Myocyte (in vitro differentiated cells): ENCODE data around the gene ITIH2. TPM values are rescaled to one million over a fixed set of nuclear protein-coding genes. Genes with fewer than 3 reads are reported as not detected.
"Not testable (repeated sequence)": the region's sequence is repeated elsewhere in the genome, so short reads cannot be mapped to it uniquely, and the experiment has no call there.

ENCODE experiments used
- DNase-seq: peaks from one replicate; pipeline ENCODE4 v3.0.0-alpha.2; 2012; ENCODE audit warnings: low read depth
- total RNA-seq: library from RNA; depleted of rRNA; stranded (reverse); fragments of >200 nt; gene quantifications from 2 replicates; pipeline ENCODE4 v1.2.3, GENCODE V29; 2014

ITIH2 gene
- total RNA-seq, 1 donor from 2014 or later = not detected

DNA sequence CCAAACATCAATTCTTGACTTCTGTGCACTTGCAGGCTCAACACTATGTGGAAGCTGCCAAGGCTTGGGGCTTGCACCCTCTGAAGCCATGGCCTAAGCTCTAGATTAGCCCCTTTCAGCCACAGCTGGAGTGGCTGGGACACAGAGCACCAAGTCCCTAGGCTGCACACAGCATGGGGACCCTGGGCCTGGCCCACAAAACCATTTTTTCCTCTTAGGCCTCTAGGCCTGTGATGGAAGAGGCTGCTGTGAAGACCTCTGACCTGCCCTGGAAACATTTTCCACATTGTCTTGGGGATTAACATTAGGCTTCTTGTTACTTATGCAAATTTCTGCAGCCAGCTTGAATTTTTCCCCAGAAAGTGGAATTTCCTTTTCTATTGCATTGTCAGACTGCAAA is 10.7 kb upstream of the ITIH2 start:
- not testable (repeated sequence) for DNase-seq

DNA sequence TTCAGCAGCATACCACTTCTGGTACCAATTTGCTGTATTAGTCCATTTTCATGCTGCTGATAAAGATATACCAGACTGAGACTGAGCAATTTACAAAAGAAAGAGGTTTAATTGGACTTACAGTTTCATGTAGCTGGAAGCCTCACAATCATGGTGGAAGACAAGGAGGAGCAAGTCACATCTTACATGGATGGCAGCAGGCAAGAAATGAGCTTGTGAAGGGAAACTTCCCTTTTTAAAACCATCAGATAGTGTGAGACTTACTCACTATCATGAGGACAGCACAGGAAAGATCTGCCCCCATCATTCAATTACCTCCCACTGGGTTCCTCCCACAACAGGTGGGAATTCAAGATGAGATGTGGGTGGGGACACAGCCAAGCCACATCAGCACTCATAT is 9.9 kb upstream of the ITIH2 start:
- DNase-seq = not testable (repeated sequence)

DNA sequence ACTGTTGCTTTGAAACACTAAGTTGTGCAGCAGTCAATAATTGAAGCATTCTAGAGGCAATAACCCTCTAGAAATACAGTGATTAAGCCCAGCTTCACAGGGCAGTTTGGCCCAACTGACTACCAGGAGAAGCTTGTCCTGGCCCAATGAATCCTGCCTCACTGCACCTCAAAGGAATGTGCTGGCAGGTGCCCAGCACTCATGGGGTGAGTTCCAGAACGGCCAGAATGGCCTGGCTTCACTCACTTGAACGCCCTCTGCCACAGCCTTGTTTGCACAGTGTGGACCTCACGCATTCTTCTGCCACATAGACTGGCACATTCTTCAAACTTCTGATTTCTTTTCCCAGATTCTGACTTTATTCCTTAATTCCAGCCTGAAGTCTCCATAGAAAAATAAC is 6.6 kb upstream of the ITIH2 start:
- no peak for DNase-seq

DNA sequence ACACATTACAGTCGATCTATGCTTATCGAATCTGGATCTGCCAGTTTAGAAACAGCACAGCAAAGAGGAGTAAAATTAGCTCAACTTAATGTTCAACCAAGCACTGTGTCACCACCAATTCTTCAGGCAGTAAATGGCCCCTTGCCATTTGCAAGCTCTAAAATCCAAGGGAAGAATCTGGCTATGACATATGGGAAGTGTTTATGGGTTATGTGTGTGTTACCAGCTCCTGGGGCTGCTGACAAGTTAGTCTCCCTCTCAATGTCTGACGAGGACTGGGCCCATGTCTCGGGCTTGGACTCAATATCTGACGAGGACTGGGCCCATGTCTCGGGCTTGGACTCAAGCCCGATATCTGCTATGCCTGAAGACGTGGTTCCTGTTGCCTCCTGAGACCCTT is 5.7 kb upstream of the ITIH2 start:
- no peak for DNase-seq

DNA sequence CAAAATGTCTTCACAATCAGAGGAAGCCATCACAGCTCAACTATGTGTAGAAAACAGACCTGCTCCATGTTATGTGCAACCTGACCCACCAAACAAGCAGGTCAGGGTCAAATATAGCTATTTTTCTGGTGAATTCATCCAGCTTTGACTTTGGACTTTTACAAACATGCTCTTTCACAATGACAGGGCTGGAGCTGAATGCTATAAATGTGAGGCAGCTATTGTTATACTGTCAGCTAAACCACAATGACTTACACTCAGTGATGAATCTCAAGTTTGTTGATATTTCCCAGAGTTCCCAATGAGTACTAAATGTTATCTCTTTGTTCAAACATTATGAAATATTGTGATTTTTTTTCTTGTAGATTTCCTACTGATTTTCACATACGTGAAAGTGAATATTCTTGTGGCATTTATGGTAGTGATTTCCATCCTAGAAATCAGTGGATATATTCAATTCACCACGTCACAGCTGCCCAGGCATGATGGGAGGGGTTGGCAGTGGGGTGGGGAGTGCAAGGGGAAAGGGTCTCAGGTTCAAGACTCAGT is 2.5 kb upstream of the ITIH2 start:
- DNase-seq = no peak

DNA sequence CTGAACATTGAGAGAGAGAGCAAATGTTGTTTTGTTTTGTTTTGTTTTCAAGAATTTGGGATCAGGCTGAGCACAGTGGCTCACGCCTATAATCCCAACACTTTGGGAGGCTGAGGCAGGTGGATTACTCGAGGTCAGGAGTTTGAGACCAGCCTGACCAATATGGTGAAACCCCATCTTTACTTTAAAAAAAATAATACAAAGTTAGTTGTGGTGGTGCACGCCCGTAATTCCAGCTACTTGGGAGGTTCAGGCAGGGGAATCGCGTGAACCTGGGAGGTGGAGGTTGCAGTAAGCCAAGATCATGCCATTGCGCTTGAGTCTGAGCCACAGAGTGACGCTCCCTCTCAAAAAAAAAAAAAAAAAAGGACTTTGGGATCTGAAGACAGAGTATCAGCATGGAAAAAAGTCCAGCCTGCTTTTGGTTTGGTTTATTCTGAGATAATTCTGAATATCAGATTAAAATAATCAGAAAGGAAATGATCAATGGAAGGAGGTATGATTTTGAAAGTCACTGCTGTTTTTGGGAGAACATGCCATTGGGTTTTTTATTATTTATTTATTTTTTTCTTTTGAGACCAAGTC is 1.9 kb upstream of the ITIH2 start:
- DNase-seq = no peak

DNA sequence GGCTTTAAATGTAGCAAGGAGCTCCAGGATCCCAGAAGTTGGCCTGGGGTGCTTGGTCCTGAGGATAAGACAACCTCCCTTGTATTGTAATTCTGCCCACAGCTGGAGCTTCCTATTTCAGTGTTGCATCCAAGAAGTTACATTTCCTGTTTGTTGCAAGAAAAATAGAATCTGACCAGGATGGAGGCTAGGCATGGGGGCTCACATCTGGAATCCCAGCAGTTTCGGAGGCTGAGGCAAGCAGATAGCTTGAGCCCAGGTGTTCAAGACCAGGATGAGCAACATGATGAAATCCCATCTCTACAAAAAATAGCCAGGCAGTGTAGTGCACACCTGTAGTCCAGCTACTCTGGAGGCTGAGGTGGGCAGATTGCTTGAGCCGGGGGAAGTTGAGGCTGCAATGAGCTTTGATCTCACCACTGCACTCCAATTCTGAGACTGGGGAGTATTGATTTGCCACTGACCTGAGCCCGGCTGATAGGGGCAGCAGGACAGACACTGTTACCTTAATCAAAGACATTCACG is 766 bp upstream of the ITIH2 start:
- DNase-seq = no peak

DNA sequence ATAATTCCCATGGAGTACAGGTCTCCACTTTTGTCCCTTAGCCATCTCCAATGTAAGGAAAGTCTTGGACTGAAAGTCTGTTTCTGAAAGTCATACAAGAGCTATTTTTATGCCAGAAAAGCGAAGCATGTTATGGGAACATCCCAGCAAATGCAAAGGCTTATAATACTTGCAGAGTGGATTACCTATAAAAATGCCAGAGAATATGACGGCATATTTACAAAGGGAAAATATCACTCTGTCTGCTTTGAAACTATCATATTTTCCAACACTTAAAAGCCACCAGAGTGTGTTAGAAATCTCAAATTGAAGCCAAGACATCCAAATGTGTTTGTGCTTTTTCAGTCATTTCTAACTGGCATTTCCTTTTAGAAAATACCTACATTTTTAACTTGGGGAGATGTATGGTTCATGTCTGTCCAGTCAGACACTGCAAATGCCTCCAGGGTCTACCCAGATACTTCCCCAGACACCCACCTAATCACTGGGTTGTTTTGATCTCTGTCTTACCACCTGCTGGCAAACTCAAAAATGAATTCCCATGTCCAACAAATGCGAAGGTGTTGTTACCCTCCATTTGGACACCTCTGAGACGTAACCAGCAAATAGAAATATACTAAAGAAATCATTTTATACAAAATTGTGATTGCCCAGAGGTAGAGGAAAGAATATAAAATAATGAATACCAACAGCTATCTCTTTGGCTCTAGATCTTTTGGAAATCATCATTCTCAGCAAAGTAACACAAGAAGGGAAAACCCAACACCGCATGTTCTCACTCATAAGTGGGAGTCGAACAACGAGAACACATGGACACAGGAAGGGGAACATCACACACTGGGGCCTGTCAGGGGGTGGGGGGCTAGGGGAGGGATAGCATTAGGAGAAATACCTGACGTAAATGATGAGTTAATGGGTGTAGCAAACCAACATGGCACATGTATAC is 1.2 kb downstream of the ITIH2 start:
- DNase-seq = no peak

DNA sequence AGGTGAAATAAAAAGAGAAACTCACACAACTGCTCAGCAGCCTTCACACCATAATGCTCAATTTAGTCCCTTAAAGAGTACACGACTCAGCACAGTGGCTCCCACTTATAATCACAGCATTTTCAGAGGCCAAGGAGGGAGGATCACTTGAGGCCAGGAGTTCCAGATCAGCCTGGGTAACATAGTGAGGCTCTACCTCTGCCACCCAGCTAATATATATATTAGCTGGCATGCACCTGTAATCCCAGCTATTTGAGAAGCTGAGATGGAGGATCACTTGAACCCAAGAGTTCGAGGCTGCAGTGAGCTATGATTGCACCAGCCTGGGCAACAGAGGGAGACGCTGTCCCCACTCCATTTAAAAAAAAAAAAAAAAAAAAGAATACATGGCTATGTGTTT is 2.2 kb downstream of the ITIH2 start:
- DNase-seq = no peak

DNA sequence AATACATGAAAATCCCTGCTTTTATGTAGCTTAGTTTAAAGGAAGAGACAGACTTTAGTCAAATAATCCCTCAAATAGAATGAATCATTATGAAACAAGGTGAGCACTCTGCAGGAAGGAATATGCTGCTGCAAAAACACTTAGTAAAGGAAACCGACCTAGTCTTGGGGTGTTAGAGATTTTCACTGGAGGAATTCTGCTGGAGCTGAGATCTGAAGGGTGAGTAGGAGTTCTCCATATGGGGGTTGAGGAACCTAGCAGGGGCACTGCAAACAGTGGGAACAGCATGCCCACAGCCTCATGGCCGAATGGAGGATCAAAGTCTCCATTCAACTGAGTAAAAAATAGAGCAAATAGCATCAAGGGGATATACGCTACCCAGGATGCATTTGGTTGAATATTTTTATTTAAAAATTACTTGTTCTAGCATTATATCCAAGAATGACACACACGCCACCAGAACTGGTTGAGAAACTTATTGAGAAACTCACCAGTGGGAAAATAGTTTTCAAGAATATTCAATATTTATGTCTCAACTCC is 3.5 kb downstream of the ITIH2 start:
- DNase-seq = no peak

DNA sequence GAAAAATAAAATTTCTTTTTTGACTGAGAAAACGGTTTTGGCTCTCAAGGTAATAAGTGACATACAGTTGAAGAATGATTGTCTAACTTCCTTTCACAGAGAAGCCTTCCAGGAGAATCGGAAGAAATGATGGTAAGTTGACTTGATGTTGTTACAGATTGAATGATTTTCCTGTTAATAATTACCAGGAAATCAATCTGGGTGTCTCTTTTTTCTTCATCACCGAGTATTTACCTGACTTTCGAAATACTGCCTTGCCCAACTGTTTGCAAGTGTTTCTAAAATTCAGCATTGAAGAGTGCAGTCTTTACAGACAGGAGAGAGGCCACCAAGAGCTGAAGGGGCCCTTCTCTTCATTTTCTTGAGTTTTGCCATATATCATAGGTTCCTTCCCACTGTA is 4.0 kb downstream of the ITIH2 start:
- no peak for DNase-seq

DNA sequence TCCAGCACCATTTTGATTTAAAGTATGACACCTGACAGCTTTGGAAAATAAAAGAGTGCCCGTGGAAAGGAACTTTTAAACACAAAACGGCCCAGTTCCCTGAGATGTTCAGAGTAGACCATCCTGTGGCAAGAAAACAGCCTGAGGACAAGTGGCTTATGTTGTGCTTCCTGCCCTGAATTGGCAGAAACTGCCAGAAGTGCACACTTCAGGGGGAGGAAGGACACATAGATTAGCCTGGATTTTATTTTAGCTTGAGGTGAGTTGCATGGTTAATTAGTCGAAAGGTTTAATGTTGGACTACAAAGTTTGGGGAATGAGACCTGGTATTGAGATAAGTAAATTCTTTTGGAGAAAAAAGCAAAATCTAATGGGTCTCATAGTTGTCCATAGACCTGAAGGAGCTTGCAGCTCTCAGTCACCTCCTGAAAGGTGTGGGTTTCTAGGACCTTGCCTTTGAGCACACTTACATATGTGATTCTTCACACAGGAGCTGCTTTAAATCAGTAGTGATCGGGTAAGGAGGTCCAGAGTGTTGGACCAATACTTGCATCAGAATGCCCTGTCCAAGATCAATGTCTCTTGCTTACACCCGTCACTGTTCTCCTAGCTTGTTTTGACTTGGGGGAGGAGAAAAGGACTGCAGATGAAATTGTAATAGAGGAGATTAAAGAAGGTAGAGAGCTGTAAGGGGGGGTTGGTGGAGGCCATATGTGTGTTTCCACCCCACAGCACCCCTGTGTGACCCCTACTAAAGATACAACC is 4.9 kb downstream of the ITIH2 start:
- no peak for DNase-seq

DNA sequence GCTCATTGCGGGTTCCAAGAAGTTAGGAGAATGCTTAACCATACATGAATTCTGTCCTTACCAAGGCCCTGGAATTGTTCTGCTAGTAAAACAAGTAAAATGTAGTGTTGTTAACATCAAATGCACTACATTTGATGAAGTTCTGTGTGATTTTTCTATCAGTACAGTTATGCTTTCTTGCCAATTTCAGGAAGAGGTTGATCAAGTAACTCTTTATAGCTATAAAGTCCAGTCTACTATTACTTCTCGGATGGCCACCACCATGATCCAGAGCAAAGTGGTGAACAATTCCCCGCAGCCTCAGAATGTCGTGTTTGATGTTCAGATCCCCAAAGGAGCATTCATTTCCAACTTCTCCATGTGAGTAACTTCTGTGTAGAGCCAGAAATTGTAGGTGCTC is 5.7 kb downstream of the ITIH2 start:
- DNase-seq = no peak

DNA sequence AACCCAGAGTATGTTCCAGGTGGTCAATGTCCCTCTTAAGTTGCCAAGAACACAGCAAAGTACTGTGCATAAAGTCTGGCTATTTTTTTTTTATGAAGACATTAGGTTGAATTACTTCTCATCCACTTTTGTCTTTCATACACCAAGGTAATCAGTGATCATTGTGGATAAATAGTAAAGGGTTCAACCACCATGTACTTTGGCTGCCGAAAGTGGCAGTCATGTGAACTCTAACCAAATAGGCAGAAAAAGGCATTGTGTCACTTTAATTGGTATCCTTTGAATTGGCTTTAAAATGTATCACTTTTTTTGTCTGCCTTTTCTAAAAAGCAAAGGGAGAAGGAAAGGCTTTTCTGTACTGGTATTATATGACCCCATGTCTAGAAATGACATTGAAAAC is 7.3 kb downstream of the ITIH2 start:
- no peak for DNase-seq

DNA sequence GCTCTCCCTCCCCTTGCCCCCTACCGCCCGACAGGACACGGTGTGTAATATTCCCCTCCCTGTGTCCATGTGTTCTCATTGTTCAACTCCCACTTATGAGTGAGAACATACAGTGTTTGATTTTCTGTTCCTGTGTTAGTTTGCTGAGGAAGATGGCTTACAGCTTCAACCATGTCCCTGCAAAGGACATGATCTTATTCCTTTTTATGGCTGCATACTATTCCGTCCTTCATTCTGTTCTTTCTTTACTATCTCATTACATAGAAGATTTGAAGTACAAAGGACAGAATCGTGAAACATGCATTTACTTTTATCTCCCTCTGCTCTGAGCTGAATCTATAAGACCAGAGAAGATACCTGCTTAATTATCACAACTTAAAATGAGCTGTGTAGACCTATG is 8.0 kb downstream of the ITIH2 start:
- DNase-seq = not testable (repeated sequence)

DNA sequence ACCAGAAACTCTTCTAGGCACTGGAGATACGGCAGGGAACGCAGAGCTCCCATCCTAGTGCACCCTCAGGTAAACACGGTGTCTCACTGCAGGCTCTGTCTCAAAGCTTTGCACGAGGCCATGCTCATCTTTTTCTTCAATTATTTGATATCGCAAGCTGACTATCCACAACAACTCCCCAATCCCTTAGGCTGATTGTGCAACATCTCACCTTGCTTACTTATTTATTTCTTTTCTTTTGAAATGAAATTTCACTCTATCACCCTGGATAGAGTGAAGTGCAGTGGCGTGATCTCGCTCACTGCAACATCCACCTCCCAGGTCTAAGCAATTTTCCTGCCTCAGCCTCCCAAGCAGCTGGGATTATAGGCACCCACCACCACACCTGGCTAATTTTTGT is 12.4 kb downstream of the ITIH2 start:
- DNase-seq = no peak

DNA sequence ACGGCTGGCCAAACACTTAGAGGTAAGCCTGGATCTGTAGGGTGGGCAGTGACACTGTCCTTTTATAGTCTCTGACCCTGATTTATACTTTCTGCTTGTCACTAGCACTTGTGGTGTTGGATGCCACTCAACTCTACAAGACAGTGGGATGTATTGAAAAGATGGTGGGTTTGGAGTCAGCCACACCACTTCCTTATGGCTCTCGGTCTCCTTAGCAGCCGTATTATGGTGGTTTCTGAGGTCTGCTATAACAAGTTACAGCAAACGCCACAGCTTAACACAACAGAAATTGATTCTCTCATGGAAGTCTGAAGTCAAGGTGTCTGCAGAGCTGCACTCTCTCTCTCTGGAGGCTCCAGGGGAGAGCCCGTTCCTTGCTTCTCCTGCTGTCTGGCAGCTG is 14.7 kb downstream of the ITIH2 start:
- no peak for DNase-seq

DNA sequence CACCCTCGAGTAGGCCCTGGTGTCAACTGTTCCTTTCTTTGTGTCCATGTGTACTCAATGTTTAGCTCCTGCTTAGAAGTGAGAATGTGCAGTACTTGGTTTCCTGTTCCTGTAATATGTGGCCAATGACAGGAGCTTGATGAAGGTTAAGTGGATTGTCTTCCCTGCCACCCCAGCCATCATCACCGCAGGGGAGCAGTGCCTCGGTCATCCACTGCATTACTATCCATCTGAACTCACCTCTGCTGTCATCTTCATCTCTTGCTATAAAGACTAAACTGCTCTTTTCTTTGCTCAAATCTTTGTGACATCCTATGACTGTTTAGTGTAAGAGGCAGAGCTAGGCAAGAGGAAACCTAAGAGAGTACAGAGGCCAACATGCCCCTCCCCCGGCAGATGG is 15.6 kb downstream of the ITIH2 start:
- no peak for DNase-seq

DNA sequence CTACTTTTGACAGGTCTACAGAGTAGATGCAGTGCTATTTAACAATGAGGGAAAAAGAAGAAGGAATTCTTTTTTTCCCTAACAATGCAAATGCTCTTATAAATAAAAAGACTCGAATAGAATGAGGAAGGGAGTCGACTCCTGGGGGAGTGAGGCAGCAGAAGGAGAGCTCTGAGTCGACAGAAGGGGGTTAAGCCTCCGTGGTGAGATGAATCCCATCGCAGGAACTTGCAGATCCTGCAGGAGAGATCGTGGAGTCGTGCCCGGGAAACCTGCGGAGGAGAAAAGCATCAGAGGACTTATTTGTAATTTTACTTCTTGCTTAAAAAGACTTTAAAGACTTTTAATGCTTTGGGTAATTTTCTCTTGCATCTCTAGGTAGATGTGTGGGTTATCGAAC is 17.4 kb downstream of the ITIH2 start:
- DNase-seq = no peak

DNA sequence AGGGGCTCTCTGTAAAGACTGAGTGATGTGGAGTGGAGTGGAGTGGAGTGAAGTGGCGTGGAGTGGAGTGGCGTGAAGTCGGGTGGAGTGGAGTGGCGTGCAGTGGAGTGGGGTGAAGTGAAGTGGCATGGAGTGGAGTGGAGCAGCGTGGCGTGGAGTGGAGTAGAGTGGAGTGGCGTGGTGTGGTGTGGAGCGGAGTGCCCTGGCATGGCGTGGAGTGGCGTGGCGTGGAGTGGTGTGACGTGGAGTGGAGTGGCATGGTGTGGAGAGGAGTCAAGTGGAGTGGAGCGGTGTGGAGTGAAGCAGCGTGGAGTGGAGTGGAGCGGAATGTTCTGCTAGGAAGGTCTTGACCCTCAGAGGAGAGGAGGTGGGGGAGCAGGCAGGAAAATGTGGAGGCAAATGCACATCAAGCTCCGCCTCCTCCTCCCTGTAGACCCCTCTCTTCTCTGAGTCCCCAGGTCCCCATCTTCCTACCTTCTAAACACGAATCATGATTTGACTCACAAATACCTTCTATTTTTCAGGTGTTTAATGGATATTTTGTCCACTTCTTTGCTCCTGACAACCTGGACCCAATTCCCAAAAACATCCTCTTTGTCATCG is 19.9 kb downstream of the ITIH2 start:
- DNase-seq = no peak

DNA sequence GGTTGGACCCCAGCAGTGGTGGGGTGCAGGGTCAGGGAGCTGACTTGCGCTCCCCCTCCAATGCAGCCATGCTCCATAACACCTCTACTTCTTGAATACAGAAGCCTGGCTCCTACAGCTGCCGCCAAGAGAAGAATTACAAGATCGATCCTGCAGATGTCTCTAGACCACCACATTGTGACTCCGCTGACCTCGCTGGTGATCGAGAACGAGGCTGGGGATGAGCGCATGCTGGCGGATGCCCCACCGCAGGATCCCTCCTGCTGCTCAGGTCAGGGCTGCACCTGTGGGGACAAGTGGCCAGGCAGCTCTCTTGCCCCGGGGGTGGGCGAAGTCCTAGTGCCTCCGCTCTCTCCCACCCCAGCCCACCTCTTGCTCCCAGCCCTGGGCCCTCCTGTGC is 31.7 kb downstream of the ITIH2 start:
- DNase-seq = no peak
